Thyroid gland (tissue), 4 donors: ENCODE results near the gene PTPRG. TPM values are rescaled to one million over a fixed set of nuclear protein-coding genes. Genes with fewer than 3 reads are reported as not detected.

Source experiments
- DNase-seq, 2 donors: peaks; one replicate each; pipeline ENCODE4 v3.0.0-alpha.2; 2019
- H3K27ac ChIP-seq, 3 donors: fragments of 200-600 bp; sonication (generic); 1 replicate in 2 of 3; 2 replicates in 1 of 3; pipeline ENCODE4 v1.5.1; 2016 to 2019; ENCODE audit warnings: mild to moderate bottlenecking in 1 of 3, moderate library complexity in 1 of 3
- H3K27me3 ChIP-seq: fragments of 200-600 bp; sonication (generic); one replicate; pipeline ENCODE4 v1.5.1; 2019
- H3K36me3 ChIP-seq, 2 donors: fragments of 200-600 bp; sonication (generic); one replicate each; pipeline ENCODE4 v1.5.1; 2016 to 2019
- H3K4me1 ChIP-seq, 2 donors: fragments of 200-600 bp; sonication (generic); one replicate each; pipeline ENCODE4 v1.5.1; 2017 to 2019
- H3K4me3 ChIP-seq, 3 donors: fragments of 200-600 bp; sonication (generic); replicated peaks in 1 of 3; 1 replicate in 2 of 3; 2 replicates in 1 of 3; pipeline ENCODE4 v1.5.1; 2016; ENCODE audit warnings: mild to moderate bottlenecking in 1 of 3
- H3K9me3 ChIP-seq: fragments of 200-600 bp; sonication (generic); one replicate; pipeline ENCODE4 v1.5.1; 2017
- CTCF ChIP-seq, 6 experiments: fragments of 200-600 bp in 3 of 6; fragments of 450-650 bp in 3 of 6; sonication (generic) in 3 of 6; IDR thresholded peaks; one replicate each; pipeline ENCODE4 v1.5.1; 2016 to 2019; ENCODE audit warnings: antibody characterized with exemption in 6 of 6, mild to moderate bottlenecking in 2 of 6, inconsistent platforms in 1 of 6, moderate library complexity in 1 of 6
- POLR2A ChIP-seq, 2 donors: fragments of 450-650 bp; IDR thresholded peaks; one replicate each; pipeline ENCODE4 v1.6.1; 2017; ENCODE audit warnings: antibody characterized with exemption in 2 of 2, mild to moderate bottlenecking in 2 of 2, moderate library complexity in 1 of 2
- WGBS, 2 donors: methylation state at CpG; one replicate each; pipeline ENCODE4 v1.1.5; 2017; 5-methylcytosine and 5-hydroxymethylcytosine counted together
- intact Hi-C: fragments of 100-400 bp; cut with DNase I; formaldehyde crosslinking; loops from one replicate; pipeline ENCODE4 v1.15.1; 2023
- total RNA-seq, 4 donors: library from RNA; depleted of rRNA; stranded (reverse); fragments of >200 nt; gene quantifications; one replicate each; pipeline ENCODE4 v1.2.3, GENCODE V29; 2016

The PTPRG gene
- total RNA-seq, 4 donors from 2014 or later = 81.6 to 207 (median 132) TPM

GRCh38 chr3:61794341-61794740, 233.0 kb downstream of the PTPRG start:
- Histone ChIP-seq H3K4me1 (peaks cover 40 to 41% of the 10 kb centered on the region in 2 donors), H3K27ac (no peak overlapping the region), H3K9me3 (no peaks in the 10 kb centered on the region), H3K4me3 (no peak overlapping the region), H3K27me3 (no peaks in the 10 kb centered on the region), H3K36me3 (no peaks in the 10 kb centered on the region)
- TF ChIP-seq CTCF (IDR thresholded peaks at IDR 0.05) = no peak
- no peak for TF ChIP-seq POLR2A (IDR thresholded peaks at IDR 0.05)
- WGBS, 2 donors = 93 to 96% methylated on average over 3 of the region's 3 CpGs
- intact Hi-C loops = no loop called here
- DNase-seq = no peak

- H3K27ac ChIP-seq = no peak overlapping the region
- intact Hi-C loops = no loop called here
- TF ChIP-seq CTCF (IDR thresholded peaks at IDR 0.05) = no peak
- TF ChIP-seq POLR2A (IDR thresholded peaks at IDR 0.05) = no peak
- no peaks in the 10 kb centered on the region for H3K36me3 ChIP-seq
- H3K9me3 ChIP-seq = no peaks in the 10 kb centered on the region
- no peak overlapping the region for H3K4me3 ChIP-seq
- 43 to 66% methylated on average over 2 of the region's 2 CpGs for WGBS, 2 donors
- peaks cover 36% of the 10 kb centered on the region in 2 donors for H3K4me1 ChIP-seq
- DNase-seq = no peak
- H3K27me3 ChIP-seq = no peaks in the 10 kb centered on the region
Measured at GRCh38 chr3:61794961-61795360, 233.6 kb downstream of the PTPRG start.

- no peak for TF ChIP-seq POLR2A (IDR thresholded peaks at IDR 0.05)
- no peak for TF ChIP-seq CTCF (IDR thresholded peaks at IDR 0.05)
- intact Hi-C loops = no loop called here
- peak overlapping the region in 2 of 3 donors; percentile 4 to 13 for H3K27ac ChIP-seq
- H3K9me3 ChIP-seq = no peaks in the 10 kb centered on the region
- DNase-seq = peak; percentile 58 to 68
- no peaks in the 10 kb centered on the region for H3K36me3 ChIP-seq
- 69 to 75% methylated on average over 6 of the region's 6 CpGs for WGBS, 2 donors
- peaks cover 28 to 35% of the 10 kb centered on the region in 2 donors for H3K4me1 ChIP-seq
- no peak overlapping the region for H3K4me3 ChIP-seq
- no peaks in the 10 kb centered on the region for H3K27me3 ChIP-seq
Measured at GRCh38 chr3:61796088-61796680, 234.8 kb downstream of the PTPRG start.

- intact Hi-C loops = no loop called here
- Histone ChIP-seq H3K4me1 (peaks cover 28 to 35% of the 10 kb centered on the region in 2 donors), H3K27ac (peak overlapping the region in 2 of 3 donors; percentile 4 to 13), H3K27me3 (no peaks in the 10 kb centered on the region), H3K9me3 (no peaks in the 10 kb centered on the region), H3K36me3 (no peaks in the 10 kb centered on the region), H3K4me3 (no peak overlapping the region)
- DNase-seq = no peak
- WGBS, 2 donors = 84 to 93% methylated on average over 6 of the region's 6 CpGs
- TF ChIP-seq CTCF (IDR thresholded peaks at IDR 0.05) = no peak
- TF ChIP-seq POLR2A (IDR thresholded peaks at IDR 0.05) = no peak
Measured at GRCh38 chr3:61796911-61797310, 235.5 kb downstream of the PTPRG start.

DNA sequence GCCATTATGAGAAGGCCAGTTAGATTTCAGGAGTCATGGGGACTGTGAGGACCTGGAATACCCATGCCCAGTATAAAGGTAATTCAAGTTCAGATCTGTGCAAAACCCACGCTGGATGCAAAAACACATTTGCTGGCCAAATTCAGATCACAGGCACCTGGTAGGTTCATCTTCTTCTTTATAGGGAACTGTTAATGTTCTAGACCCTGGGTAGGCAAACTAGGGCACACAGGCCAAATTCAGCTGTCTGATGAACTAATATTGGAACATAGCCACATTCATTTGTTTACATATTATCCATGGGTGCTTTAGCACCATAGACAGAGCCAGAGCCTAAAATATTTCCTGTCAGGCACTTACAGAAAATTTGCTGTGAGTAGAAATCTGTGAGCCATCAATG, 241.4 kb downstream of the PTPRG start:
- DNase-seq = no peak
- intact Hi-C loops = no loop called here
- Histone ChIP-seq H3K9me3 (no peaks in the 10 kb centered on the region), H3K27me3 (no peaks in the 10 kb centered on the region), H3K4me1 (peaks cover 32 to 44% of the 10 kb centered on the region in 2 donors), H3K36me3 (no peaks in the 10 kb centered on the region), H3K27ac (no peak overlapping the region), H3K4me3 (no peak overlapping the region)
- TF ChIP-seq CTCF (IDR thresholded peaks at IDR 0.05) = no peak
- TF ChIP-seq POLR2A (IDR thresholded peaks at IDR 0.05) = no peak
- WGBS, 2 donors = 88 to 90% methylated on average over 1 of the region's 1 CpG
